ENCODE data around the gene PIK3R4. TPM values are rescaled to one million over a fixed set of nuclear protein-coding genes. Genes with fewer than 3 reads are reported as not detected.
A peak's percentile ranks its signal among the peaks of the same experiment; 100 is the strongest.

PIK3R4 gene
- total and polyA plus RNA-seq, 2 experiments from 2014 or later: 19.4 to 23.2 TPM

GRCh38 chr3:130741946-130742610, 4.6 kb downstream of the PIK3R4 start:
- Histone ChIP-seq H3K27me3 (no peaks in the 10 kb centered on the region), H3K4me1 (ENCODE audit: low read depth) (peaks cover 19% of the 10 kb centered on the region), H3K9me3 (ENCODE audit: low read depth) (no peaks in the 10 kb centered on the region), H3K27ac (no peak overlapping the region), H3K4me3 (no peak overlapping the region), H3K36me3 (peaks cover 3% of the 10 kb centered on the region)
- DNase-seq (ENCODE audit: low read depth in 1 of 2, low spot score in 1 of 2): no peak
- TF ChIP-seq CTCF (IDR thresholded peaks at IDR 0.05; ENCODE audit: low read depth, low read length): no peak

GRCh38 chr3:130739848-130740247, 6.8 kb downstream of the PIK3R4 start:
- Histone ChIP-seq H3K4me1 (ENCODE audit: low read depth) (peaks cover 11% of the 10 kb centered on the region), H3K36me3 (peaks cover 3% of the 10 kb centered on the region), H3K27ac (no peak overlapping the region), H3K27me3 (no peaks in the 10 kb centered on the region), H3K9me3 (ENCODE audit: low read depth) (no peaks in the 10 kb centered on the region), H3K4me3 (no peak overlapping the region)
- no peak for DNase-seq (ENCODE audit: low read depth in 1 of 2, low spot score in 1 of 2)
- TF ChIP-seq CTCF (IDR thresholded peaks at IDR 0.05; ENCODE audit: low read depth, low read length): no peak

GRCh38 chr3:130738241-130738640, 8.4 kb downstream of the PIK3R4 start:
- Histone ChIP-seq H3K27me3 (no peaks in the 10 kb centered on the region), H3K4me1 (ENCODE audit: low read depth) (peaks cover 11% of the 10 kb centered on the region), H3K9me3 (ENCODE audit: low read depth) (no peaks in the 10 kb centered on the region), H3K36me3 (peaks cover 6% of the 10 kb centered on the region), H3K4me3 (no peak overlapping the region), H3K27ac (no peak overlapping the region)
- TF ChIP-seq CTCF (IDR thresholded peaks at IDR 0.05; ENCODE audit: low read depth, low read length): no peak
- no peak for DNase-seq (ENCODE audit: low read depth in 1 of 2, low spot score in 1 of 2)

- peaks cover 10% of the 10 kb centered on the region for H3K36me3 ChIP-seq
- no peak overlapping the region for H3K27ac ChIP-seq
- no peak for TF ChIP-seq CTCF (IDR thresholded peaks at IDR 0.05; ENCODE audit: low read depth, low read length)
- H3K4me3 ChIP-seq: no peak overlapping the region
- H3K9me3 ChIP-seq (ENCODE audit: low read depth): no peaks in the 10 kb centered on the region
- H3K4me1 ChIP-seq (ENCODE audit: low read depth): peaks cover 5% of the 10 kb centered on the region
- DNase-seq (ENCODE audit: low read depth in 1 of 2, low spot score in 1 of 2): peak in 1 of 2 donors; percentile 3
- H3K27me3 ChIP-seq: no peaks in the 10 kb centered on the region
Observed at GRCh38 chr3:130737622-130738021, 9.0 kb downstream of the PIK3R4 start.

GRCh38 chr3:130733236-130733875, 13.3 kb downstream of the PIK3R4 start:
- DNase-seq (ENCODE audit: low read depth in 1 of 2, low spot score in 1 of 2): peak in 1 of 2 donors; percentile 63
- H3K36me3 ChIP-seq: peaks cover 14% of the 10 kb centered on the region
- no peaks in the 10 kb centered on the region for H3K9me3 ChIP-seq (ENCODE audit: low read depth)
- H3K27ac ChIP-seq: no peak overlapping the region
- no peak for TF ChIP-seq CTCF (IDR thresholded peaks at IDR 0.05; ENCODE audit: low read depth, low read length)
- no peaks in the 10 kb centered on the region for H3K27me3 ChIP-seq
- H3K4me1 ChIP-seq (ENCODE audit: low read depth): no peaks in the 10 kb centered on the region
- H3K4me3 ChIP-seq: no peak overlapping the region

All from cardiac muscle cell (in vitro differentiated cells and primary cell).